GM12878 (cell line): ENCODE results near the gene SLC22A7. TPM values are rescaled to one million over a fixed set of nuclear protein-coding genes. Genes with fewer than 3 reads are reported as not detected.

ENCODE experiments used
- ATF3 ChIP-seq: IDR thresholded peaks from 2 replicates; pipeline ENCODE4 v1.6.1; 2011; ENCODE audit warnings: low read depth, mild to moderate bottlenecking, low read length, moderate library complexity, borderline replicate concordance; ENCODE audit errors: extremely low read depth
- CHD4 ChIP-seq: fragments of 200-600 bp; sonication (generic); IDR thresholded peaks from 2 replicates; pipeline ENCODE4 v1.6.1; 2016; ENCODE audit warnings: mild to moderate bottlenecking
- FOXM1 ChIP-seq: IDR thresholded peaks from 2 replicates; pipeline ENCODE4 v1.6.1; 2012; ENCODE audit warnings: low read depth, mild to moderate bottlenecking, inconsistent platforms, low read length, moderate library complexity
- NR2C2 ChIP-seq: IDR thresholded peaks from 2 replicates; pipeline ENCODE4 v1.6.1; 2011; ENCODE audit warnings: borderline replicate concordance, low read depth; ENCODE audit not compliant: control insufficient read depth, insufficient read length
- RELB ChIP-seq: fragments of 450-650 bp; IDR thresholded peaks from 2 replicates; pipeline ENCODE4 v1.6.1; 2017; ENCODE audit warnings: low read depth, mild to moderate bottlenecking, moderate library complexity
- REST ChIP-seq: IDR thresholded peaks from 2 replicates; pipeline ENCODE4 v1.6.1; 2012; ENCODE audit warnings: mild to moderate bottlenecking, low read depth, low read length
- SIX5 ChIP-seq: IDR thresholded peaks from 2 replicates; pipeline ENCODE4 v1.6.1; 2011; ENCODE audit warnings: mild to moderate bottlenecking, low read depth, low read length, moderate library complexity; ENCODE audit not compliant: severe bottlenecking
- TCF7 ChIP-seq: IDR thresholded peaks from 2 replicates; pipeline ENCODE4 v1.6.1; 2014; ENCODE audit warnings: antibody characterized with exemption, borderline replicate concordance
- WRNIP1 ChIP-seq: IDR thresholded peaks from 2 replicates; pipeline ENCODE4 v1.6.1; 2011; ENCODE audit warnings: low read depth, low read length, improper control_type of control experiment, borderline replicate concordance
- ZBED1 ChIP-seq: IDR thresholded peaks from 2 replicates; pipeline ENCODE4 v1.6.1; 2016; ENCODE audit warnings: borderline replicate concordance
- polyA plus RNA-seq, 11 experiments: library from polyadenylated mRNA; depleted of rRNA in 4 of 11; unstranded in 6 of 11; stranded (reverse) in 5 of 11; fragments of >200 nt; fragmentation: Nextera tagmentation in 4 of 11; fragmentation: Illumina TruSeq in 1 of 11; extraction: Ambion mirVana in 4 of 11; extraction: Trizol in 1 of 11; gene quantifications; 1 replicate in 1 of 11; 2 replicates in 10 of 11; pipeline versions ENCODE4 v1.2.1 to v1.2.3, GENCODE V29; 2011 to 2016; ENCODE audit warnings: inconsistent platforms in 2 of 11, missing spikeins in 2 of 11, low read depth in 1 of 11
- total RNA-seq, 4 experiments: library from RNA; depleted of rRNA in 3 of 4; stranded (reverse); fragments of >200 nt in 3 of 4; fragmentation: Illumina TruSeq in 1 of 4; extraction: Trizol in 1 of 4; gene quantifications; 2 replicates each; pipeline versions ENCODE4 v1.2.1 to v1.2.3, GENCODE V29; 2013 to 2021

Gene SLC22A7
- total and polyA plus RNA-seq, 10 of the 15 experiments (the other 5 are each of a cell fraction or from before 2014, with no cell fraction given), result 0.08 to 0.31 TPM; not detected in 8

GRCh38 chr6:43277306-43277642 is 20.8 kb upstream of the SLC22A7 start (continued):
- TF ChIP-seq REST (no peak), RELB (no peak), ZBED1 (no peak), TCF7 (no peak), FOXM1 (no peak), ATF3 (no peak), CHD4 (no peak), WRNIP1 (no peak), NR2C2 (no peak), SIX5 (no peak)
